K562 (cell line): ENCODE data around the gene DBNDD1. TPM values are rescaled to one million over a fixed set of nuclear protein-coding genes. Genes with fewer than 3 reads are reported as not detected.

Experiments used
- ATAC-seq: fragments of 200-7000 bp; cut with Tn5 transposase; 3 replicates; pipeline ENCODE4 v1.9.1; 2020; ENCODE audit warnings: moderate library complexity
- BruUV-seq: library from RNA; stranded (reverse); fragments of 400-500 nt; replicated peaks from 2 replicates; lab custom pipeline; 2021; lab: Mats Ljungman, UMichigan
- CTCF ChIA-PET: fragments of 300-600 bp; formaldehyde crosslinking; extraction: SDS; loops from one replicate; lab custom pipeline; 2021; ENCODE audit warnings: low intra/inter-chr PET ratio; lab: Yijun Ruan, JAX
- POLR2A ChIA-PET: fragments of 300-600, 350-650 bp; sonication (Branson Sonifier 250); formaldehyde crosslinking; extraction: SDS; loops from one replicate; lab custom pipeline; 2021; ENCODE audit warnings: antibody characterized with exemption, inconsistent platforms; lab: Yijun Ruan, JAX
- DNase-seq, 4 experiments: peaks; one replicate each; pipeline versions ENCODE4 v3.0.0 to v3.0.0-alpha.2; 2011 to 2018; ENCODE audit warnings: low spot score in 3 of 4, mixed read lengths in 3 of 4; ENCODE audit errors: extremely low read depth in 1 of 4
- FAIRE-seq: peaks from 2 replicates; lab custom pipeline; 2011; peaks lifted over from hg19 to GRCh38; lab: Jason Lieb, UNC
- H2AFZ ChIP-seq: 2 replicates; pipeline ENCODE4 v1.6.0; 2011; ENCODE audit warnings: low read depth, low read length, control low read depth, inconsistent platforms
- H3K27ac ChIP-seq: fragments of 200-600 bp; 3 replicates; pipeline ENCODE4 v1.8.0; 2011; ENCODE audit warnings: low read depth, mild to moderate bottlenecking, control low read depth, inconsistent platforms, low read length, moderate library complexity, mixed read lengths; ENCODE audit errors: extremely low read depth
- H3K27me3 ChIP-seq, 2 experiments: fragments of 300-600 bp in 1 of 2; 2 replicates in 1 of 2; 3 replicates in 1 of 2; pipeline versions ENCODE4 v1.6.0 to v1.8.0; 2011; ENCODE audit warnings: inconsistent platforms in 2 of 2, low read length in 2 of 2, mild to moderate bottlenecking in 1 of 2, mixed read lengths in 1 of 2, moderate library complexity in 1 of 2; ENCODE audit not compliant: control insufficient read depth in 2 of 2, insufficient read depth in 2 of 2
- H3K36me3 ChIP-seq: fragments of 300-600 bp; 3 replicates; pipeline ENCODE4 v1.8.0; 2011; ENCODE audit warnings: mild to moderate bottlenecking, low read length, inconsistent platforms; ENCODE audit not compliant: control insufficient read depth, insufficient read depth
- H3K4me1 ChIP-seq, 2 experiments: fragments of 200-600 bp in 1 of 2; replicated peaks in 1 of 2; 2 replicates in 1 of 2; 3 replicates in 1 of 2; pipeline versions ENCODE4 v1.5.1 to v1.8.0; 2011; ENCODE audit warnings: inconsistent platforms in 2 of 2, low read length in 2 of 2, mild to moderate bottlenecking in 1 of 2, mixed read lengths in 1 of 2, moderate library complexity in 1 of 2; ENCODE audit not compliant: control insufficient read depth in 2 of 2, insufficient read depth in 2 of 2
- H3K4me2 ChIP-seq: 2 replicates; pipeline ENCODE4 v1.6.1; 2011; ENCODE audit warnings: low read length, control low read depth, inconsistent platforms, mixed read lengths; ENCODE audit not compliant: insufficient read depth
- H3K4me3 ChIP-seq: fragments of 200-600 bp; sonication (generic), shearing (Covaris generic); 2 replicates; pipeline ENCODE4 v1.5.1; 2016; ENCODE audit warnings: control low read depth, inconsistent platforms
- H3K79me2 ChIP-seq: fragments of 200-600 bp; 3 replicates; pipeline ENCODE4 v1.8.0; 2011; ENCODE audit warnings: low read length, inconsistent platforms; ENCODE audit not compliant: control insufficient read depth, insufficient read depth
- H3K9ac ChIP-seq, 2 experiments: 2 replicates each; pipeline versions ENCODE4 v1.6.0 to v1.6.1; 2011; ENCODE audit warnings: low read depth in 2 of 2, low read length in 2 of 2, control low read depth in 1 of 2, inconsistent platforms in 1 of 2, mild to moderate bottlenecking in 1 of 2, mixed read lengths in 1 of 2; ENCODE audit not compliant: insufficient read depth in 1 of 2
- H3K9me1 ChIP-seq: one replicate; pipeline ENCODE4 v1.6.0; 2011; ENCODE audit warnings: inconsistent platforms, mild to moderate bottlenecking, low read length, moderate library complexity; ENCODE audit not compliant: control insufficient read depth, insufficient read depth
- H3K9me3 ChIP-seq: replicated peaks from 2 replicates; pipeline ENCODE4 v1.5.1; 2011; ENCODE audit warnings: low read depth, low read length, inconsistent platforms; ENCODE audit not compliant: control insufficient read depth, insufficient read depth
- H4K20me1 ChIP-seq: replicated peaks from 2 replicates; pipeline ENCODE4 v1.6.1; 2011; ENCODE audit warnings: low read length, inconsistent platforms, mixed read lengths; ENCODE audit not compliant: control insufficient read depth, insufficient read depth
- AFF1 ChIP-seq, 2 experiments: fragments of 450-650 bp; IDR thresholded peaks; 2 replicates each; pipeline ENCODE4 v1.6.1; 2018; ENCODE audit warnings: mild to moderate bottlenecking in 2 of 2, low read depth in 1 of 2; ENCODE audit not compliant: partially characterized antibody in 2 of 2
- DACH1 ChIP-seq: fragments of 450-650 bp; IDR thresholded peaks from 2 replicates; pipeline ENCODE4 v1.6.1; 2018; ENCODE audit not compliant: partially characterized antibody
- ELK1 ChIP-seq: sonication (generic); formaldehyde crosslinking; IDR thresholded peaks from 2 replicates; pipeline ENCODE4 v1.8.1; 2022; ENCODE audit warnings: missing genetic modification reagents
- GABPB1 ChIP-seq: sonication (generic); formaldehyde crosslinking; IDR thresholded peaks from 2 replicates; pipeline ENCODE4 v1.8.0; 2022; ENCODE audit warnings: mild to moderate bottlenecking, missing genetic modification reagents
- HDAC6 ChIP-seq: IDR thresholded peaks from 2 replicates; pipeline ENCODE4 v1.6.1; 2012; ENCODE audit warnings: low read depth, mild to moderate bottlenecking, control low read depth, inconsistent platforms, low read length, moderate library complexity
- NFE2L1 ChIP-seq: fragments of 450-650 bp; IDR thresholded peaks from 2 replicates; pipeline ENCODE4 v1.6.1; 2016; ENCODE audit warnings: missing genetic modification characterization, low read depth, mild to moderate bottlenecking, missing compliant biosample characterization, moderate library complexity, borderline replicate concordance
- NR2C2 ChIP-seq, 2 experiments: fragments of 200-800 bp in 1 of 2; sonication (Bioruptor generic) in 1 of 2; sonication (generic) in 1 of 2; formaldehyde crosslinking in 1 of 2; IDR thresholded peaks; 2 replicates each; pipeline versions ENCODE4 v1.6.1 to v1.8.0; 2016 to 2022; ENCODE audit warnings: mild to moderate bottlenecking in 1 of 2, missing compliant biosample characterization in 1 of 2, missing genetic modification characterization in 1 of 2, missing genetic modification reagents in 1 of 2
- YY1 ChIP-seq, 3 experiments: IDR thresholded peaks; 2 replicates each; pipeline ENCODE4 v1.6.1; 2011; ENCODE audit warnings: low read length in 2 of 3, mild to moderate bottlenecking in 2 of 3, moderate library complexity in 2 of 3, borderline replicate concordance in 1 of 3, control low read depth in 1 of 3, low read depth in 1 of 3; ENCODE audit not compliant: insufficient read depth in 3 of 3, insufficient replicate concordance in 2 of 3, control insufficient read depth in 1 of 3, insufficient read length in 1 of 3; ENCODE audit errors: extremely low read depth in 1 of 3
- ZC3H4 ChIP-seq: sonication (generic); formaldehyde crosslinking; IDR thresholded peaks from 2 replicates; pipeline ENCODE4 v1.9.0; 2021; ENCODE audit warnings: missing genetic modification reagents, borderline replicate concordance
- ZEB2 ChIP-seq: fragments of 450-650 bp; IDR thresholded peaks from 2 replicates; pipeline ENCODE4 v1.6.1; 2016
- ZKSCAN8 ChIP-seq: fragments of 200-800 bp; sonication (Bioruptor generic); IDR thresholded peaks from 2 replicates; pipeline ENCODE4 v1.6.1; 2016; ENCODE audit warnings: missing genetic modification characterization, missing compliant biosample characterization
- ZNF174 ChIP-seq: fragments of 250-450 bp; sonication (Bioruptor Pico); IDR thresholded peaks from 2 replicates; pipeline ENCODE4 v1.4.0; 2020; ENCODE audit warnings: mild to moderate bottlenecking
- ZNF197 ChIP-seq: fragments of 200-800 bp; sonication (Bioruptor generic); IDR thresholded peaks from 2 replicates; pipeline ENCODE4 v1.6.1; 2016; ENCODE audit warnings: low read depth, missing genetic modification characterization, missing compliant biosample characterization
- ZNF354B ChIP-seq: fragments of 250-450 bp; sonication (Bioruptor Pico); IDR thresholded peaks from 2 replicates; pipeline ENCODE4 v1.4.0; 2020
- WGBS: fragments of 100-300 bp; shearing (Covaris generic); methylation state at CpG from one replicate; pipeline ENCODE4 v1.1.6; 2016; ENCODE audit warnings: low coverage, mixed read lengths; ENCODE audit not compliant: insufficient coverage; ENCODE audit errors: missing lambda C conversion rate; 5-methylcytosine and 5-hydroxymethylcytosine counted together
- in situ Hi-C: fragments of 300-500 bp; cut with MboI; formaldehyde crosslinking; loops from 4 replicates; pipeline ENCODE4 v1.15.0; 2018; ENCODE audit warnings: inconsistent platforms, mixed read lengths
- intact Hi-C: fragments of 100-400 bp; cut with micrococcal nuclease; formaldehyde crosslinking; loops from 2 replicates; pipeline ENCODE4 v1.14.2; 2022
- polyA plus RNA-seq, 8 experiments: library from polyadenylated mRNA; depleted of rRNA in 4 of 8; stranded (reverse) in 5 of 8; unstranded in 3 of 8; fragments of >200 nt; fragmentation: Nextera tagmentation in 2 of 8; fragmentation: Illumina TruSeq in 1 of 8; extraction: Ambion mirVana in 2 of 8; extraction: Trizol in 1 of 8; gene quantifications; 2 replicates each; pipeline versions ENCODE4 v1.2.1 to v1.2.3, GENCODE V29; 2011 to 2014; ENCODE audit warnings: inconsistent platforms in 1 of 8, missing spikeins in 1 of 8
- total RNA-seq, 7 experiments: library from RNA; depleted of rRNA in 6 of 7; stranded (reverse); fragments of >200 nt in 6 of 7; fragmentation: Illumina TruSeq in 2 of 7; extraction: Trizol in 2 of 7; gene quantifications; 2 replicates each; pipeline versions ENCODE4 v1.2.1 to v1.2.3, GENCODE V29; 2011 to 2021; ENCODE audit warnings: low replicate concordance in 1 of 7

Gene DBNDD1
- total and polyA plus RNA-seq, 9 of the 15 experiments (the other 6 are each of a cell fraction or from before 2014, with no cell fraction given) = 0.55 to 13.0 (median 5.8) TPM

GRCh38 chr16:90016339-90016950 lies 2.8 kb downstream of the DBNDD1 start:
- H3K9me3 ChIP-seq = no peaks in the 10 kb centered on the region
- H3K9me1 ChIP-seq = no peaks in the 10 kb centered on the region
- intact Hi-C loops (no loop called here), in situ Hi-C loops (no loop called here)
- 0 out of 3 replicates have a peak, but pooled peaks cover 3% of the 10 kb centered on the region for H3K36me3 ChIP-seq
- no peaks in the 10 kb centered on the region; a peak in 1 of 5 replicates for H3K27me3 ChIP-seq
- peaks cover 5 to 37% of the 10 kb centered on the region in 2 experiments; a peak in 4 of 5 replicates for H3K4me1 ChIP-seq
- DNase-seq (no peak), FAIRE-seq (no peak), ATAC-seq (no peak)
- H4K20me1 ChIP-seq = no peaks in the 10 kb centered on the region
- TF ChIP-seq ZEB2 (no peak), DACH1 (no peak), HDAC6 (no peak), NFE2L1 (tag) (no peak), ZNF354B (CRISPR knock-in tag) (no peak), AFF1 (IDR thresholded peaks at IDR 0.05; ENCODE audit: low read depth in 1 of 2, partially characterized antibody in 2 of 2) (no peak), ZNF197 (CRISPR knock-in tag) (no peak), ZKSCAN8 (no peak), NR2C2 (CRISPR knock-in tag; IDR thresholded peaks at IDR 0.05) (no peak), NR2C2 (tag; IDR thresholded peaks at IDR 0.05) (no peak), ZNF174 (CRISPR knock-in tag) (no peak), GABPB1 (CRISPR knock-in tag) (no peak), ZC3H4 (no peak), YY1 (IDR thresholded peaks at IDR 0.05; ENCODE audit: borderline replicate concordance in 1 of 3, control insufficient read depth in 1 of 3, extremely low read depth in 1 of 3, insufficient read depth in 3 of 3, insufficient read length in 1 of 3, insufficient replicate concordance in 2 of 3, low read depth in 1 of 3, low read length in 2 of 3) (no peak), ELK1 (CRISPR knock-in tag) (no peak)
- H3K9ac ChIP-seq = no peak overlapping the region; a peak in 1 of 4 replicates
- BruUV-seq = no TSS peak
- 0 out of 3 replicates have a peak, but pooled peaks cover 6% of the 10 kb centered on the region for H3K79me2 ChIP-seq
- H3K27ac ChIP-seq = no peak overlapping the region
- whole genome bisulfite sequencing = 54% methylated on average over 11 of the region's 11 CpGs
- H3K4me2 ChIP-seq = no peak overlapping the region
- no peak overlapping the region for H2AFZ ChIP-seq
- POLR2A ChIA-PET = no interaction called here
- no peak overlapping the region for H3K4me3 ChIP-seq
- CTCF ChIA-PET = no interaction called here
